HEK293 (cell line): ENCODE data around the gene AKAP5.

Experiments used
- CTCF ChIA-PET: fragments of 350-600 bp; formaldehyde crosslinking; extraction: SDS; loops from one replicate; lab custom pipeline; 2021; ENCODE audit warnings: antibody characterized with exemption; lab: Yijun Ruan, JAX
- POLR2A ChIA-PET: fragments of 300-600 bp; formaldehyde crosslinking; extraction: SDS; loops from one replicate; lab custom pipeline; 2020; ENCODE audit warnings: antibody characterized with exemption, inconsistent platforms; lab: Yijun Ruan, JAX
- H3K27ac ChIP-seq: fragments of 200-500 bp; sonication (Bioruptor generic); 2 replicates; pipeline ENCODE4 v1.5.1; 2014; ENCODE audit warnings: low read depth, low read length, control low read depth, inconsistent platforms; ENCODE audit errors: extremely low read depth
- H3K36me3 ChIP-seq, 2 experiments: fragments of 200-500 bp in 1 of 2; sonication (Bioruptor generic) in 1 of 2; 1 replicate in 1 of 2; 2 replicates in 1 of 2; pipeline ENCODE4 v1.5.1; 2014 to 2017; ENCODE audit warnings: inconsistent platforms in 2 of 2, low read length in 2 of 2; ENCODE audit not compliant: control insufficient read depth in 2 of 2, insufficient read depth in 1 of 2
- H3K4me1 ChIP-seq: fragments of 200-500 bp; sonication (Bioruptor generic); 2 replicates; pipeline ENCODE4 v1.5.1; 2014; ENCODE audit warnings: mild to moderate bottlenecking, low read length, inconsistent platforms; ENCODE audit not compliant: control insufficient read depth, insufficient read depth
- H3K4me3 ChIP-seq: 2 replicates; pipeline ENCODE4 v1.5.1; 2011; ENCODE audit warnings: low read depth, mild to moderate bottlenecking, control low read depth, low read length, moderate library complexity
- H3K9me3 ChIP-seq: fragments of 200-500 bp; sonication (Bioruptor generic); 2 replicates; pipeline ENCODE4 v1.5.1; 2014; ENCODE audit warnings: low read depth, low read length, inconsistent platforms; ENCODE audit not compliant: control insufficient read depth, insufficient read depth
- BCL11A ChIP-seq: fragments of 450-650 bp; formaldehyde crosslinking; IDR thresholded peaks from 2 replicates; pipeline ENCODE4 v1.5.1; 2016; ENCODE audit warnings: low read depth, missing biosample characterization, missing genetic modification characterization
- HOXA7 ChIP-seq: sonication (generic); formaldehyde crosslinking; IDR thresholded peaks from 2 replicates; pipeline ENCODE4 v1.8.1; 2022; ENCODE audit warnings: missing genetic modification reagents, borderline replicate concordance
- PATZ1 ChIP-seq: fragments of 450-650 bp; formaldehyde crosslinking; IDR thresholded peaks from 2 replicates; pipeline ENCODE4 v1.5.1; 2016; ENCODE audit warnings: missing biosample characterization, missing genetic modification characterization
- PRDM4 ChIP-seq: fragments of 450-650 bp; formaldehyde crosslinking; IDR thresholded peaks from 2 replicates; pipeline ENCODE4 v1.5.1; 2017; ENCODE audit warnings: missing biosample characterization, missing genetic modification characterization
- SALL2 ChIP-seq: fragments of 450-650 bp; formaldehyde crosslinking; IDR thresholded peaks from 2 replicates; pipeline ENCODE4 v1.5.0; 2017; ENCODE audit warnings: missing biosample characterization, mild to moderate bottlenecking, missing genetic modification characterization, borderline replicate concordance
- SP7 ChIP-seq: fragments of 450-650 bp; formaldehyde crosslinking; IDR thresholded peaks from 2 replicates; pipeline ENCODE4 v1.5.1; 2016; ENCODE audit warnings: missing biosample characterization, missing genetic modification characterization
- ZBTB8A ChIP-seq: fragments of 450-650 bp; formaldehyde crosslinking; IDR thresholded peaks from 2 replicates; pipeline ENCODE4 v1.5.1; 2016; ENCODE audit warnings: missing biosample characterization, missing genetic modification characterization
- ZFP69B ChIP-seq: fragments of 450-650 bp; formaldehyde crosslinking; IDR thresholded peaks from 2 replicates; pipeline ENCODE4 v1.5.1; 2016; ENCODE audit warnings: missing biosample characterization, missing genetic modification characterization
- ZNF121 ChIP-seq: fragments of 450-650 bp; formaldehyde crosslinking; IDR thresholded peaks from 2 replicates; pipeline ENCODE4 v1.5.1; 2016; ENCODE audit warnings: missing biosample characterization, missing genetic modification characterization
- ZNF133 ChIP-seq: fragments of 450-650 bp; formaldehyde crosslinking; IDR thresholded peaks from 2 replicates; pipeline ENCODE4 v1.5.1; 2016; ENCODE audit warnings: missing biosample characterization, missing genetic modification characterization
- ZNF140 ChIP-seq: fragments of 450-650 bp; formaldehyde crosslinking; IDR thresholded peaks from 2 replicates; pipeline ENCODE4 v1.5.1; 2016; ENCODE audit warnings: missing biosample characterization, missing genetic modification characterization
- ZNF157 ChIP-seq: fragments of 450-650 bp; formaldehyde crosslinking; IDR thresholded peaks from 2 replicates; pipeline ENCODE4 v1.5.1; 2016; ENCODE audit warnings: missing biosample characterization, missing genetic modification characterization
- ZNF175 ChIP-seq: fragments of 450-650 bp; formaldehyde crosslinking; IDR thresholded peaks from 2 replicates; pipeline ENCODE4 v1.5.1; 2016; ENCODE audit warnings: missing biosample characterization, missing genetic modification characterization
- ZNF211 ChIP-seq: fragments of 450-650 bp; formaldehyde crosslinking; IDR thresholded peaks from 2 replicates; pipeline ENCODE4 v1.5.1; 2016; ENCODE audit warnings: low read depth, missing biosample characterization, missing genetic modification characterization
- ZNF24 ChIP-seq: fragments of 450-650 bp; formaldehyde crosslinking; IDR thresholded peaks from 2 replicates; pipeline ENCODE4 v1.5.1; 2016; ENCODE audit warnings: missing biosample characterization, missing genetic modification characterization
- ZNF341 ChIP-seq: fragments of 450-650 bp; formaldehyde crosslinking; IDR thresholded peaks from 2 replicates; pipeline ENCODE4; 2016; ENCODE audit warnings: low read depth, missing biosample characterization, missing genetic modification characterization
- ZNF391 ChIP-seq: fragments of 450-650 bp; formaldehyde crosslinking; IDR thresholded peaks from 2 replicates; pipeline ENCODE4 v1.5.1; 2016; ENCODE audit warnings: low read depth, missing biosample characterization, missing genetic modification characterization, borderline replicate concordance
- ZNF426 ChIP-seq: fragments of 450-650 bp; formaldehyde crosslinking; IDR thresholded peaks from 2 replicates; pipeline ENCODE4 v1.5.1; 2017; ENCODE audit warnings: missing biosample characterization, missing genetic modification characterization, mild to moderate bottlenecking, inconsistent platforms, moderate library complexity
- ZNF585B ChIP-seq: fragments of 450-650 bp; formaldehyde crosslinking; IDR thresholded peaks from 2 replicates; pipeline ENCODE4 v1.5.1; 2016; ENCODE audit warnings: missing biosample characterization, missing genetic modification characterization
- ZNF623 ChIP-seq: fragments of 450-650 bp; formaldehyde crosslinking; IDR thresholded peaks from 2 replicates; pipeline ENCODE4 v1.5.1; 2016; ENCODE audit warnings: missing biosample characterization, missing genetic modification characterization
- ZNF747 ChIP-seq: fragments of 450-650 bp; formaldehyde crosslinking; IDR thresholded peaks from 2 replicates; pipeline ENCODE4 v1.5.1; 2016; ENCODE audit warnings: missing biosample characterization, missing genetic modification characterization
- ZNF837 ChIP-seq: fragments of 450-650 bp; formaldehyde crosslinking; IDR thresholded peaks from 2 replicates; pipeline ENCODE4 v1.5.1; 2016; ENCODE audit warnings: missing biosample characterization, missing genetic modification characterization

The AKAP5 gene

DNA sequence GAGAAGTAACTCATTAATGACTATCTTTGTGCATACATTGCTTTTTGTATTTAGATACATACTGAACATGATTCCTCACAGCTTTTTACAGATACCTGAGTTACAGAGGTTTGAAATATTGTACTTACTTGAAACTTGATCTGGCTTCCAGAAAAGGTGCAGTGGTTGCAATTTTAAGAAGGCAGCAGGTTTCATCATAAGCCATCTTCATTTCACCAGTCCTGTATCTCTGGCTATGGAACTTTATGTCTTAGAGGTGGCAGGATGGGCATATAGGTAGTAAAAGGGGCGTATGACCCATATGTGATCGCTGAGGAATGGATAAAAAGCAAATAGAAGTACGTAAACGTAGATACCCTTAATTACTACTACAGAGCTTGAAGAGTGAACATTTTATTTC lies 52.9 kb downstream of the AKAP5 start:
- POLR2A ChIA-PET: interaction anchor here (1.2 kb wide), 1 partner anchor 13 kb away, joined by 3 read pairs; the partner anchor contains the start of gene ZBTB1
- no peak overlapping the region for H3K4me3 ChIP-seq
- peaks cover 9 to 19% of the 10 kb centered on the region in 2 experiments for H3K36me3 ChIP-seq
- H3K9me3 ChIP-seq: no peaks in the 10 kb centered on the region
- peaks cover 6% of the 10 kb centered on the region; the same call in 1 of the 2 replicates for H3K4me1 ChIP-seq
- TF ChIP-seq ZNF175 (tag by site-specific recombination) (no peak), SALL2 (tag by site-specific recombination) (no peak), SP7 (tag by site-specific recombination) (no peak), ZNF585B (no peak), ZNF391 (tag by site-specific recombination) (no peak), PATZ1 (tag by site-specific recombination) (no peak), ZNF623 (tag by site-specific recombination) (no peak), ZNF157 (tag by site-specific recombination) (no peak), ZNF426 (tag by site-specific recombination) (no peak), ZNF133 (tag by site-specific recombination) (no peak), ZFP69B (no peak), PRDM4 (tag by site-specific recombination) (no peak), ZNF121 (no peak), ZNF211 (tag by site-specific recombination) (no peak)
- CTCF ChIA-PET: interaction anchor here (4.7 kb wide), 1 partner anchor 8 kb away, joined by 29 read pairs; no protein-coding TSS in a partner anchor
- no peak overlapping the region for H3K27ac ChIP-seq

DNA sequence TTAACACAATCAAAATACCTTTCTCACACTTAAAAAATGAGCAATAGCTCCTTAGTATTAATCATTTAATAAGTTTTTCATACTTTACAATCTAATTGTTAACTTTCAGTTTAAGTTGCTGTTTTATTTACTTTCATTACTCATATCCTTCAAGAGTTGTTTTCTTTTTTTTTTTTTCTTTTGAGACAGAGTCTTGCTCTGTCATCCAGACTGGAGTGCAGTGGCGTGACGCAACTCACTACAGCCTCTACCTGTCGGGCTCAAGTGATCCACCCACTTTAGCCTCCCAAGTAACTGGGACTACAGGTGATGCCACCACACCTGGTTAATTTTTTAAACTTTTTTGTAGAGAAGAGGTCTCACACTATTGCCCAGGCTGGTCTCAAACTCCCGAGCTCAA lies 55.4 kb downstream of the AKAP5 start:
- H3K36me3 ChIP-seq: peaks cover 14 to 21% of the 10 kb centered on the region in 2 experiments
- POLR2A ChIA-PET: interaction anchor here (0.7 kb wide), 1 partner anchor 17 kb away, joined by 3 read pairs; no protein-coding TSS in a partner anchor
- peaks cover 6% of the 10 kb centered on the region; the same call in 1 of the 2 replicates for H3K4me1 ChIP-seq
- TF ChIP-seq ZNF24 (tag by site-specific recombination): no peak
- no peak for TF ChIP-seq ZNF140 (tag by site-specific recombination)
- TF ChIP-seq ZNF341 (tag by site-specific recombination): no peak
- TF ChIP-seq ZNF837 (tag by site-specific recombination): no peak
- no peak for TF ChIP-seq HOXA7 (CRISPR knock-in tag)
- no peak for TF ChIP-seq BCL11A (tag by site-specific recombination)
- TF ChIP-seq ZNF747 (tag by site-specific recombination): no peak
- TF ChIP-seq ZBTB8A (tag by site-specific recombination): no peak
- H3K27ac ChIP-seq: no peak overlapping the region
- no peak overlapping the region for H3K4me3 ChIP-seq
- CTCF ChIA-PET: interaction anchor here (4.7 kb wide), 1 partner anchor 10 kb away, joined by 29 read pairs; no protein-coding TSS in a partner anchor
- H3K9me3 ChIP-seq: no peaks in the 10 kb centered on the region
